Subcutaneous abdominal adipose tissue (tissue), 5 donors: ENCODE results near the gene GALNT7.

Experiments used
- H3K27ac ChIP-seq: one replicate; pipeline ENCODE4 v1.7.0; 2013; ENCODE audit warnings: low read depth, mild to moderate bottlenecking, inconsistent platforms, low read length, moderate library complexity
- H3K27me3 ChIP-seq, 5 donors: one replicate each; pipeline ENCODE4 v1.7.0; 2013; ENCODE audit warnings: low read length in 5 of 5, inconsistent platforms in 1 of 5; ENCODE audit not compliant: control insufficient read depth in 5 of 5, insufficient read depth in 4 of 5
- H3K36me3 ChIP-seq, 5 donors: one replicate each; pipeline ENCODE4 v1.7.0; 2013; ENCODE audit warnings: low read length in 5 of 5; ENCODE audit not compliant: control insufficient read depth in 5 of 5, insufficient read depth in 5 of 5
- H3K4me1 ChIP-seq, 5 donors: one replicate each; pipeline ENCODE4 v1.7.0; 2013; ENCODE audit warnings: low read length in 5 of 5, mild to moderate bottlenecking in 3 of 5, moderate library complexity in 1 of 5; ENCODE audit not compliant: control insufficient read depth in 5 of 5, insufficient read depth in 5 of 5
- H3K4me3 ChIP-seq, 5 donors: one replicate each; pipeline ENCODE4 v1.7.0; 2013; ENCODE audit warnings: low read length in 5 of 5, low read depth in 1 of 5
- H3K9ac ChIP-seq, 5 donors: one replicate each; pipeline ENCODE4 v1.7.0; 2013; ENCODE audit warnings: low read length in 5 of 5, mild to moderate bottlenecking in 4 of 5, moderate library complexity in 3 of 5
- H3K9me3 ChIP-seq, 5 donors: one replicate each; pipeline ENCODE4 v1.7.0; 2013; ENCODE audit warnings: low read length in 5 of 5; ENCODE audit not compliant: control insufficient read depth in 5 of 5
- donor health status: healthy.
- donor health status: healthy.
- donor health status: healthy.
- donor health status: healthy.
- donor health status: healthy.

Gene GALNT7

GRCh38 chr4:173135241-173135847 is 33.3 kb upstream of the GALNT7 start:
- Histone ChIP-seq H3K4me1 (no peaks in the 10 kb centered on the region), H3K9ac (no peak overlapping the region), H3K4me3 (no peak overlapping the region), H3K27me3 (no peaks in the 10 kb centered on the region), H3K27ac (no peak overlapping the region), H3K9me3 (no peaks in the 10 kb centered on the region), H3K36me3 (no peaks in the 10 kb centered on the region)

GRCh38 chr4:173138624-173139023 is 30.0 kb upstream of the GALNT7 start:
- no peaks in the 10 kb centered on the region for H3K4me1 ChIP-seq
- H3K36me3 ChIP-seq = no peaks in the 10 kb centered on the region
- H3K27ac ChIP-seq = no peak overlapping the region
- no peak overlapping the region for H3K4me3 ChIP-seq
- no peaks in the 10 kb centered on the region for H3K9me3 ChIP-seq
- H3K27me3 ChIP-seq = no peaks in the 10 kb centered on the region
- H3K9ac ChIP-seq = no peak overlapping the region

- no peaks in the 10 kb centered on the region for H3K36me3 ChIP-seq
- no peaks in the 10 kb centered on the region for H3K27me3 ChIP-seq
- no peaks in the 10 kb centered on the region for H3K9me3 ChIP-seq
- no peak overlapping the region for H3K9ac ChIP-seq
- no peaks in the 10 kb centered on the region for H3K4me1 ChIP-seq
- H3K27ac ChIP-seq = no peak overlapping the region
- H3K4me3 ChIP-seq = no peak overlapping the region
Observed at GRCh38 chr4:173139561-173139960, 29.1 kb upstream of the GALNT7 start.

- H3K4me3 ChIP-seq = no peak overlapping the region
- H3K9me3 ChIP-seq = no peaks in the 10 kb centered on the region
- no peak overlapping the region for H3K27ac ChIP-seq
- H3K27me3 ChIP-seq = no peaks in the 10 kb centered on the region
- no peak overlapping the region for H3K9ac ChIP-seq
- no peaks in the 10 kb centered on the region for H3K36me3 ChIP-seq
- H3K4me1 ChIP-seq = no peaks in the 10 kb centered on the region
Observed at GRCh38 chr4:173145131-173145530, 23.5 kb upstream of the GALNT7 start.

- Histone ChIP-seq H3K27ac (no peak overlapping the region), H3K4me3 (no peak overlapping the region), H3K27me3 (no peaks in the 10 kb centered on the region), H3K36me3 (no peaks in the 10 kb centered on the region), H3K9me3 (no peaks in the 10 kb centered on the region), H3K9ac (no peak overlapping the region), H3K4me1 (no peaks in the 10 kb centered on the region)
Observed at GRCh38 chr4:173146456-173146855, 22.2 kb upstream of the GALNT7 start.

GRCh38 chr4:173151496-173151895 is 17.1 kb upstream of the GALNT7 start:
- Histone ChIP-seq H3K4me3 (no peak overlapping the region), H3K36me3 (no peaks in the 10 kb centered on the region), H3K9me3 (no peaks in the 10 kb centered on the region), H3K27ac (no peak overlapping the region), H3K27me3 (no peaks in the 10 kb centered on the region), H3K4me1 (no peaks in the 10 kb centered on the region), H3K9ac (no peak overlapping the region)

- Histone ChIP-seq H3K27ac (no peak overlapping the region), H3K4me1 (no peaks in the 10 kb centered on the region), H3K4me3 (no peak overlapping the region), H3K27me3 (no peaks in the 10 kb centered on the region), H3K9me3 (no peaks in the 10 kb centered on the region), H3K36me3 (no peaks in the 10 kb centered on the region), H3K9ac (no peak overlapping the region)
Observed at GRCh38 chr4:173152104-173152503, 16.5 kb upstream of the GALNT7 start.

GRCh38 chr4:173153445-173153844 is 15.2 kb upstream of the GALNT7 start:
- no peak overlapping the region for H3K27ac ChIP-seq
- no peaks in the 10 kb centered on the region for H3K36me3 ChIP-seq
- H3K4me3 ChIP-seq = no peak overlapping the region
- no peaks in the 10 kb centered on the region for H3K9me3 ChIP-seq
- H3K9ac ChIP-seq = no peak overlapping the region
- no peaks in the 10 kb centered on the region for H3K27me3 ChIP-seq
- no peaks in the 10 kb centered on the region for H3K4me1 ChIP-seq

- Histone ChIP-seq H3K27me3 (no peaks in the 10 kb centered on the region), H3K9me3 (no peaks in the 10 kb centered on the region), H3K9ac (no peak overlapping the region), H3K36me3 (peaks cover 0 to 2% (median 0%) of the 10 kb centered on the region in 5 donors), H3K27ac (no peak overlapping the region), H3K4me1 (no peaks in the 10 kb centered on the region), H3K4me3 (no peak overlapping the region)
Observed at GRCh38 chr4:173159791-173160190, 8.8 kb upstream of the GALNT7 start.

GRCh38 chr4:173160871-173161270 is 7.7 kb upstream of the GALNT7 start:
- Histone ChIP-seq H3K9me3 (no peaks in the 10 kb centered on the region), H3K36me3 (peaks cover 0 to 4% (median 0%) of the 10 kb centered on the region in 5 donors), H3K27ac (no peak overlapping the region), H3K4me1 (no peaks in the 10 kb centered on the region), H3K4me3 (no peak overlapping the region), H3K27me3 (no peaks in the 10 kb centered on the region), H3K9ac (no peak overlapping the region)

GRCh38 chr4:173161311-173161710 is 7.3 kb upstream of the GALNT7 start:
- H3K36me3 ChIP-seq = peaks cover 0 to 4% (median 0%) of the 10 kb centered on the region in 5 donors
- H3K9me3 ChIP-seq = no peaks in the 10 kb centered on the region
- no peak overlapping the region for H3K27ac ChIP-seq
- no peaks in the 10 kb centered on the region for H3K27me3 ChIP-seq
- no peak overlapping the region for H3K9ac ChIP-seq
- no peaks in the 10 kb centered on the region for H3K4me1 ChIP-seq
- no peak overlapping the region for H3K4me3 ChIP-seq
